HepG2 (cell line): ENCODE measurements around the gene ANAPC5. TPM values are rescaled to one million over a fixed set of nuclear protein-coding genes. Genes with fewer than 3 reads are reported as not detected.

ENCODE experiments used
- ATAC-seq: fragments of 200-7000 bp; cut with Tn5 transposase; 3 replicates; pipeline ENCODE4 v1.9.1; 2020; ENCODE audit warnings: mild to moderate bottlenecking, moderate library complexity
- BruUV-seq: library from RNA; stranded (reverse); fragments of 400-500 nt; replicated peaks from 2 replicates; lab custom pipeline; 2021; lab: Mats Ljungman, UMichigan
- CTCF ChIA-PET: fragments of 300-600 bp; formaldehyde crosslinking; extraction: SDS; loops from one replicate; lab custom pipeline; 2021; ENCODE audit warnings: low total read pairs, inconsistent platforms, low intra/inter-chr PET ratio; lab: Yijun Ruan, JAX
- POLR2A ChIA-PET: fragments of 350-600 bp; sonication (Branson Sonifier 250); formaldehyde crosslinking; loops from one replicate; lab custom pipeline; 2020; ENCODE audit warnings: antibody characterized with exemption, inconsistent platforms; lab: Yijun Ruan, JAX
- DNase-seq: peaks from one replicate; pipeline ENCODE4 v3.0.0-alpha.2; 2015; ENCODE audit warnings: low spot score
- FAIRE-seq: peaks from 3 replicates; lab custom pipeline; 2011; peaks lifted over from hg19 to GRCh38; lab: Jason Lieb, UNC
- H2AFZ ChIP-seq: one replicate; pipeline ENCODE4 v1.6.1; 2011; ENCODE audit warnings: low read length, inconsistent platforms
- H3K27ac ChIP-seq: fragments of 300-600 bp; 3 replicates; pipeline ENCODE4 v1.8.0; 2011; ENCODE audit warnings: mixed run types, mild to moderate bottlenecking, mixed read lengths, low read length, inconsistent platforms; ENCODE audit not compliant: insufficient read depth; ENCODE audit errors: extremely low read length
- H3K27me3 ChIP-seq, 2 experiments: fragments of 200-600 bp in 1 of 2; 2 replicates in 1 of 2; 3 replicates in 1 of 2; pipeline versions ENCODE4 v1.6.0 to v1.8.0; 2011; ENCODE audit warnings: low read length in 2 of 2, mild to moderate bottlenecking in 2 of 2, moderate library complexity in 2 of 2, inconsistent platforms in 1 of 2; ENCODE audit not compliant: insufficient read depth in 2 of 2, control insufficient read depth in 1 of 2
- H3K36me3 ChIP-seq, 2 experiments: fragments of 200-600 bp in 1 of 2; replicated peaks in 1 of 2; 2 replicates in 1 of 2; 3 replicates in 1 of 2; pipeline versions ENCODE4 v1.5.1 to v1.8.0; 2011; ENCODE audit warnings: low read length in 2 of 2, inconsistent platforms in 1 of 2; ENCODE audit not compliant: insufficient read depth in 2 of 2, control insufficient read depth in 1 of 2
- H3K4me1 ChIP-seq: 2 replicates; pipeline ENCODE4 v1.5.1; 2012; ENCODE audit warnings: low read length, inconsistent platforms; ENCODE audit not compliant: insufficient read depth
- H3K4me2 ChIP-seq: 2 replicates; pipeline ENCODE4 v1.6.0; 2011; ENCODE audit warnings: low read depth, low read length, inconsistent platforms
- H3K4me3 ChIP-seq, 3 experiments: fragments of 200-600 bp in 1 of 3; sonication (generic), shearing (Covaris generic) in 1 of 3; replicated peaks in 1 of 3; 2 replicates each; pipeline ENCODE4 v1.5.1; 2011 to 2016; ENCODE audit warnings: low read length in 3 of 3, inconsistent platforms in 2 of 3, low read depth in 2 of 3, mild to moderate bottlenecking in 2 of 3, control low read depth in 1 of 3, mixed read lengths in 1 of 3; ENCODE audit not compliant: insufficient read depth in 1 of 3
- H3K79me2 ChIP-seq: one replicate; pipeline ENCODE4 v1.6.1; 2011; ENCODE audit warnings: low read length, inconsistent platforms; ENCODE audit not compliant: insufficient read depth
- H3K9ac ChIP-seq: 2 replicates; pipeline ENCODE4 v1.6.0; 2011; ENCODE audit warnings: mild to moderate bottlenecking, low read depth, low read length, inconsistent platforms; ENCODE audit not compliant: insufficient read depth
- H3K9me3 ChIP-seq: 2 replicates; pipeline ENCODE4 v1.5.1; 2012; ENCODE audit warnings: mild to moderate bottlenecking, low read length
- H4K20me1 ChIP-seq: 2 replicates; pipeline ENCODE4 v1.6.0; 2011; ENCODE audit warnings: inconsistent platforms, mild to moderate bottlenecking, low read length, moderate library complexity; ENCODE audit not compliant: insufficient read depth
- CREM ChIP-seq, 2 experiments: sonication (generic) in 1 of 2; formaldehyde crosslinking in 1 of 2; IDR thresholded peaks; 2 replicates each; pipeline versions ENCODE4 v1.4.0 to v1.6.1; 2016 to 2020; ENCODE audit warnings: antibody characterized with exemption in 1 of 2, mild to moderate bottlenecking in 1 of 2, missing genetic modification reagents in 1 of 2
- DNMT3B ChIP-seq: conservative IDR thresholded peaks from 2 replicates; pipeline ENCODE4 v1.6.1; 2016; ENCODE audit warnings: missing biosample characterization, control low read depth
- FOXO1 ChIP-seq: sonication (generic); formaldehyde crosslinking; IDR thresholded peaks from 2 replicates; pipeline ENCODE4 v1.4.0; 2020; ENCODE audit warnings: missing genetic modification reagents
- GABPB1 ChIP-seq: IDR thresholded peaks from 2 replicates; pipeline ENCODE4 v1.6.1; 2016; ENCODE audit warnings: mild to moderate bottlenecking, missing genetic modification reagents, moderate library complexity, missing compliant biosample characterization
- GATA4 ChIP-seq: sonication (generic); IDR thresholded peaks from 2 replicates; pipeline ENCODE4 v1.6.1; 2016; ENCODE audit warnings: antibody characterized with exemption, low read depth, borderline replicate concordance
- GZF1 ChIP-seq: sonication (generic); formaldehyde crosslinking; IDR thresholded peaks from 2 replicates; pipeline ENCODE4 v1.5.1; 2020; ENCODE audit warnings: mild to moderate bottlenecking, missing genetic modification reagents
- MIER2 ChIP-seq: IDR thresholded peaks from 2 replicates; pipeline ENCODE4 v1.6.1; 2016; ENCODE audit warnings: missing biosample characterization, missing genetic modification reagents
- SALL1 ChIP-seq: sonication (generic); formaldehyde crosslinking; IDR thresholded peaks from 2 replicates; pipeline ENCODE4 v1.8.0; 2022; ENCODE audit warnings: mild to moderate bottlenecking, missing genetic modification reagents
- ZBTB39 ChIP-seq: sonication (generic); formaldehyde crosslinking; IDR thresholded peaks from 2 replicates; pipeline ENCODE4 v1.5.0; 2020; ENCODE audit warnings: missing genetic modification reagents
- ZFP91 ChIP-seq: sonication (generic); formaldehyde crosslinking; IDR thresholded peaks from 2 replicates; pipeline ENCODE4 v1.9.0; 2022; ENCODE audit warnings: missing genetic modification reagents, mild to moderate bottlenecking, borderline replicate concordance
- ZNF569 ChIP-seq: sonication (generic); formaldehyde crosslinking; IDR thresholded peaks from 2 replicates; pipeline ENCODE4 v1.5.0; 2020; ENCODE audit warnings: mild to moderate bottlenecking, missing genetic modification reagents, moderate library complexity, borderline replicate concordance
- ZNF883 ChIP-seq: sonication (generic); formaldehyde crosslinking; IDR thresholded peaks from 2 replicates; pipeline ENCODE4 v1.5.1; 2020; ENCODE audit warnings: mild to moderate bottlenecking, missing genetic modification reagents; ENCODE audit errors: not compliant biosample characterization
- WGBS: methylation state at CpG from one replicate; pipeline ENCODE4 v1.1.6; 2017; ENCODE audit warnings: low lambda C conversion rate; 5-methylcytosine and 5-hydroxymethylcytosine counted together
- in situ Hi-C: cut with HindIII; loops from 2 replicates; pipeline ENCODE4 v1.10.0; 2017; ENCODE audit warnings: low pct_unique_long_range_greater_than_20kb; ENCODE audit not compliant: extremely low pct_ligation_motif_present
- intact Hi-C: fragments of 100-400 bp; cut with micrococcal nuclease; formaldehyde crosslinking; loops from one replicate; pipeline ENCODE4 v1.10.0; 2022; ENCODE audit not compliant: unreplicated experiment
- polyA plus RNA-seq, 8 experiments: library from polyadenylated mRNA; depleted of rRNA in 3 of 8; stranded (reverse) in 7 of 8; unstranded in 1 of 8; fragments of >200 nt; fragmentation: Illumina TruSeq in 4 of 8; extraction: Trizol in 4 of 8; gene quantifications; 2 replicates each; pipeline versions ENCODE4 v1.2.1 to v1.2.3, GENCODE V29; 2011 to 2016; ENCODE audit warnings: low read depth in 4 of 8, missing spikeins in 1 of 8, mixed read lengths in 1 of 8; ENCODE audit not compliant: insufficient read depth in 1 of 8
- total RNA-seq, 5 experiments: library from RNA; depleted of rRNA; stranded (reverse); fragments of >200 nt; fragmentation: Illumina TruSeq; extraction: Trizol; gene quantifications; 2 replicates each; pipeline ENCODE4 v1.2.3, GENCODE V29; 2016; ENCODE audit warnings: low read depth in 1 of 5
- TF ChIP-seq, protein P1 (sequence below): sonication (generic); formaldehyde crosslinking; IDR thresholded peaks from 2 replicates; pipeline ENCODE4 v1.4.0; 2020; ENCODE audit warnings: missing genetic modification reagents

The ANAPC5 gene
- total and polyA plus RNA-seq, 2 of the 13 experiments (the other 11 are each of a cell fraction or from before 2014, with no cell fraction given) = 146 to 161 TPM

- intact Hi-C loops (no loop called here), in situ Hi-C loops (no loop called here)
- Histone ChIP-seq H3K9me3 (no peaks in the 10 kb centered on the region), H3K36me3 (peaks cover 16 to 46% of the 10 kb centered on the region in 2 experiments; a peak in 4 of 5 replicates), H3K4me1 (no peaks in the 10 kb centered on the region), H2AFZ (no peak overlapping the region), H3K27ac (no peak overlapping the region), H3K4me3 (no peak overlapping the region), H3K4me2 (no peak overlapping the region), H4K20me1 (no peaks in the 10 kb centered on the region), H3K9ac (no peak overlapping the region), H3K27me3 (no peaks in the 10 kb centered on the region), H3K79me2 (no peaks in the 10 kb centered on the region)
- ChIA-PET CTCF (no interaction called here), POLR2A (no interaction called here)
- FAIRE-seq (no peak), DNase-seq (no peak), ATAC-seq (no peak)
- no TSS peak for BruUV-seq
- TF ChIP-seq CREM (IDR thresholded peaks at IDR 0.05) (no peak), CREM (CRISPR knock-in tag; IDR thresholded peaks at IDR 0.05) (no peak), FOXO1 (CRISPR knock-in tag) (no peak), DNMT3B (no peak)
- TF ChIP-seq, protein P1, sequence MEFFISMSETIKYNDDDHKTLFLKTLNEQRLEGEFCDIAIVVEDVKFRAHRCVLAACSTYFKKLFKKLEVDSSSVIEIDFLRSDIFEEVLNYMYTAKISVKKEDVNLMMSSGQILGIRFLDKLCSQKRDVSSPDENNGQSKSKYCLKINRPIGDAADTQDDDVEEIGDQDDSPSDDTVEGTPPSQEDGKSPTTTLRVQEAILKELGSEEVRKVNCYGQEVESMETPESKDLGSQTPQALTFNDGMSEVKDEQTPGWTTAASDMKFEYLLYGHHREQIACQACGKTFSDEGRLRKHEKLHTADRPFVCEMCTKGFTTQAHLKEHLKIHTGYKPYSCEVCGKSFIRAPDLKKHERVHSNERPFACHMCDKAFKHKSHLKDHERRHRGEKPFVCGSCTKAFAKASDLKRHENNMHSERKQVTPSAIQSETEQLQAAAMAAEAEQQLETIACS (CRISPR knock-in tag) = no peak
- 100% methylated on average over 1 of the region's 1 CpG for WGBS
Observed at GRCh38 chr12:121267822-121268221, 84.4 kb downstream of the ANAPC5 start.

GRCh38 chr12:121264951-121265515 is 87.2 kb downstream of the ANAPC5 start:
- no peaks in the 10 kb centered on the region for H3K79me2 ChIP-seq
- no peak overlapping the region for H3K4me3 ChIP-seq
- CTCF ChIA-PET = no interaction called here
- H2AFZ ChIP-seq = no peak overlapping the region
- no peaks in the 10 kb centered on the region for H3K4me1 ChIP-seq
- no TSS peak for BruUV-seq
- H3K27me3 ChIP-seq = no peaks in the 10 kb centered on the region
- in situ Hi-C loops = no loop called here
- intact Hi-C loops = no loop called here
- H3K9me3 ChIP-seq = no peaks in the 10 kb centered on the region
- DNase-seq = no peak
- POLR2A ChIA-PET = interaction anchor here (0.8 kb wide), 1 partner anchor 9 kb away, joined by 3 read pairs; no protein-coding TSS in a partner anchor
- ATAC-seq = no peak
- TF ChIP-seq GABPB1 (CRISPR knock-in tag) (no peak), ZFP91 (CRISPR knock-in tag) (no peak), ZNF569 (no peak), GZF1 (CRISPR knock-in tag) (no peak), ZNF883 (no peak), ZBTB39 (CRISPR knock-in tag) (no peak), MIER2 (no peak), GATA4 (no peak), SALL1 (CRISPR knock-in tag) (no peak)
- H3K4me2 ChIP-seq = no peak overlapping the region
- no peak overlapping the region for H3K27ac ChIP-seq
- H3K9ac ChIP-seq = no peak overlapping the region
- FAIRE-seq = no peak
- H3K36me3 ChIP-seq = peaks cover 17 to 52% of the 10 kb centered on the region in 2 experiments
- WGBS = 96% methylated on average over 10 of the region's 10 CpGs
- no peaks in the 10 kb centered on the region for H4K20me1 ChIP-seq
